Panc1 (cell line): Measurements from ENCODE around the gene ABHD17A.

ENCODE experiments used
- CTCF ChIP-seq: fragments of 450-650 bp; IDR thresholded peaks from 2 replicates; pipeline ENCODE4 v1.5.1; 2017; ENCODE audit warnings: mild to moderate bottlenecking
- POLR2AphosphoS5 ChIP-seq: IDR thresholded peaks from 2 replicates; pipeline ENCODE4 v1.6.1; 2012; ENCODE audit warnings: mild to moderate bottlenecking, low read depth, low read length, moderate library complexity
- SIN3A ChIP-seq: IDR thresholded peaks from 2 replicates; pipeline ENCODE4 v1.6.1; 2012; ENCODE audit warnings: low read depth, mild to moderate bottlenecking, low read length, moderate library complexity, borderline replicate concordance; ENCODE audit not compliant: insufficient read depth
- TCF7L2 ChIP-seq: IDR thresholded peaks from 2 replicates; pipeline ENCODE4 v1.6.1; 2011; ENCODE audit warnings: mild to moderate bottlenecking, low read depth, low read length, inconsistent platforms
- TF ChIP-seq, protein P1 (sequence below), 2 experiments: IDR thresholded peaks; 2 replicates each; pipeline ENCODE4 v1.6.1; 2011 to 2012; ENCODE audit warnings: low read depth in 2 of 2, control low read depth in 1 of 2, low read length in 1 of 2, mild to moderate bottlenecking in 1 of 2, moderate library complexity in 1 of 2; ENCODE audit not compliant: insufficient read depth in 1 of 2

GRCh38 chr19:1933244-1933643 lies 47.9 kb upstream of the ABHD17A start:
- TF ChIP-seq CTCF, result no peak
- TF ChIP-seq POLR2AphosphoS5, result no peak
- TF ChIP-seq, protein P1, sequence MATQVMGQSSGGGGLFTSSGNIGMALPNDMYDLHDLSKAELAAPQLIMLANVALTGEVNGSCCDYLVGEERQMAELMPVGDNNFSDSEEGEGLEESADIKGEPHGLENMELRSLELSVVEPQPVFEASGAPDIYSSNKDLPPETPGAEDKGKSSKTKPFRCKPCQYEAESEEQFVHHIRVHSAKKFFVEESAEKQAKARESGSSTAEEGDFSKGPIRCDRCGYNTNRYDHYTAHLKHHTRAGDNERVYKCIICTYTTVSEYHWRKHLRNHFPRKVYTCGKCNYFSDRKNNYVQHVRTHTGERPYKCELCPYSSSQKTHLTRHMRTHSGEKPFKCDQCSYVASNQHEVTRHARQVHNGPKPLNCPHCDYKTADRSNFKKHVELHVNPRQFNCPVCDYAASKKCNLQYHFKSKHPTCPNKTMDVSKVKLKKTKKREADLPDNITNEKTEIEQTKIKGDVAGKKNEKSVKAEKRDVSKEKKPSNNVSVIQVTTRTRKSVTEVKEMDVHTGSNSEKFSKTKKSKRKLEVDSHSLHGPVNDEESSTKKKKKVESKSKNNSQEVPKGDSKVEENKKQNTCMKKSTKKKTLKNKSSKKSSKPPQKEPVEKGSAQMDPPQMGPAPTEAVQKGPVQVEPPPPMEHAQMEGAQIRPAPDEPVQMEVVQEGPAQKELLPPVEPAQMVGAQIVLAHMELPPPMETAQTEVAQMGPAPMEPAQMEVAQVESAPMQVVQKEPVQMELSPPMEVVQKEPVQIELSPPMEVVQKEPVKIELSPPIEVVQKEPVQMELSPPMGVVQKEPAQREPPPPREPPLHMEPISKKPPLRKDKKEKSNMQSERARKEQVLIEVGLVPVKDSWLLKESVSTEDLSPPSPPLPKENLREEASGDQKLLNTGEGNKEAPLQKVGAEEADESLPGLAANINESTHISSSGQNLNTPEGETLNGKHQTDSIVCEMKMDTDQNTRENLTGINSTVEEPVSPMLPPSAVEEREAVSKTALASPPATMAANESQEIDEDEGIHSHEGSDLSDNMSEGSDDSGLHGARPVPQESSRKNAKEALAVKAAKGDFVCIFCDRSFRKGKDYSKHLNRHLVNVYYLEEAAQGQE (IDR thresholded peaks at IDR 0.05; ENCODE audit: insufficient read depth in 1 of 2, low read depth in 2 of 2, low read length in 1 of 2), result no peak
- TF ChIP-seq TCF7L2, result no peak
- TF ChIP-seq SIN3A, result no peak
